Activated naive CD4-positive, alpha-beta T cell treated with anti-CD3 and anti-CD28 coated beads for 36 hours (primary cell): Measurements from ENCODE around the gene KCNJ3. TPM values are rescaled to one million over a fixed set of nuclear protein-coding genes. Genes with fewer than 3 reads are reported as not detected.
"Not testable (repeated sequence)": the region's sequence is repeated elsewhere in the genome, so short reads cannot be mapped to it uniquely, and the experiment has no call there.

Experiments used
- CTCF ChIA-PET: fragments of 350-600 bp; sonication (Branson Sonifier 250); formaldehyde crosslinking; loops from one replicate; lab custom pipeline; 2021; ENCODE audit warnings: antibody characterized with exemption; lab: Charles Lee
- DNase-seq: peaks from one replicate; pipeline ENCODE4 v3.0.0-alpha.2; 2020
- H3K27ac Mint-ChIP-seq: one replicate; pipeline ENCODE4 v1.8.0; 2021; ENCODE audit warnings: mild to moderate bottlenecking, mixed read lengths
- H3K27me3 Mint-ChIP-seq: one replicate; pipeline ENCODE4 v1.8.0; 2021; ENCODE audit warnings: low read depth, mixed read lengths
- H3K36me3 Mint-ChIP-seq: one replicate; pipeline ENCODE4 v1.8.0; 2021; ENCODE audit warnings: low read depth, mixed read lengths
- H3K4me1 Mint-ChIP-seq: one replicate; pipeline ENCODE4 v1.8.0; 2021; ENCODE audit warnings: low read depth, mixed read lengths
- H3K4me3 Mint-ChIP-seq: one replicate; pipeline ENCODE4 v1.8.0; 2021; ENCODE audit warnings: mild to moderate bottlenecking, moderate library complexity, mixed read lengths
- H3K9me3 Mint-ChIP-seq: one replicate; pipeline ENCODE4 v1.8.0; 2021; ENCODE audit warnings: mixed read lengths
- intact Hi-C: fragments of 100-400 bp; cut with micrococcal nuclease; formaldehyde crosslinking; loops from one replicate; pipeline ENCODE4 v1.15.1; 2023
- total RNA-seq, 2 experiments: library from RNA; stranded (reverse); gene quantifications; one replicate each; pipeline ENCODE4 v1.2.3, GENCODE V29; 2021

KCNJ3 gene
- total RNA-seq, 2 experiments from 2014 or later, result not detected

GRCh38 chr2:154814856-154815255 lies 116.4 kb downstream of the KCNJ3 start:
- DNase-seq, result no peak
- CTCF ChIA-PET, result no interaction called here

GRCh38 chr2:154825358-154825757 lies 126.9 kb downstream of the KCNJ3 start:
- intact Hi-C loops, result no loop called here
- no peaks in the 10 kb centered on the region for H3K4me1 Mint-ChIP-seq
- H3K27ac Mint-ChIP-seq, result no peak overlapping the region
- H3K9me3 Mint-ChIP-seq, result no peaks in the 10 kb centered on the region
- no peaks in the 10 kb centered on the region for H3K27me3 Mint-ChIP-seq
- no peaks in the 10 kb centered on the region for H3K36me3 Mint-ChIP-seq
- CTCF ChIA-PET, result no interaction called here
- H3K4me3 Mint-ChIP-seq, result no peak overlapping the region
- no peak for DNase-seq

More at GRCh38 chr2:154814856-154815255, 116.4 kb downstream of the KCNJ3 start:
- H3K27me3 Mint-ChIP-seq, result no peaks in the 10 kb centered on the region
- no peaks in the 10 kb centered on the region for H3K36me3 Mint-ChIP-seq
- no peaks in the 10 kb centered on the region for H3K9me3 Mint-ChIP-seq
- no peaks in the 10 kb centered on the region for H3K4me1 Mint-ChIP-seq
- no peak overlapping the region for H3K4me3 Mint-ChIP-seq
- intact Hi-C loops, result no loop called here
- no peak overlapping the region for H3K27ac Mint-ChIP-seq

DNA sequence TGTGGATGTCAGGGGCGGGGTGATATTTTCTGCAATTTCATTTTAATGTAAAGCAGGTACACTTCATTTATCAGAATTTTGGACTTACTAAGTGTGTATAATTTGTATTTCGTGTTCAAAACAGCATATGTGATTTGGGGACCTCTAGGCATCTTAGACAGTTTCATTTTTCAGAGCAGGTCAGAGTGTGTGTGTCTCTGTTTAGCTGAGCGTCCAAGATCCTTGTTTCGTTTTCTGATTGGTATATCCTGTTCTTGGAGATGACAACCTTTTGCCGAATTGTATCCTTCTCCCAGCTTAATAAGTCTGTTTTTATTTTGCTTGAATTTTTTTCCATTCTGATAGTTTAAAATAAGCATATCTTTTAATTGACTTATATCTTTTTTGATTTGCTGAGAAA lies 128.3 kb downstream of the KCNJ3 start:
- no peak for DNase-seq
- Mint-ChIP-seq H3K4me1 (no peaks in the 10 kb centered on the region), H3K27me3 (no peaks in the 10 kb centered on the region), H3K27ac (no peak overlapping the region), H3K9me3 (no peaks in the 10 kb centered on the region), H3K36me3 (no peaks in the 10 kb centered on the region), H3K4me3 (no peak overlapping the region)
- CTCF ChIA-PET, result no interaction called here
- intact Hi-C loops, result no loop called here

- Mint-ChIP-seq H3K4me1 (no peaks in the 10 kb centered on the region), H3K9me3 (no peaks in the 10 kb centered on the region), H3K36me3 (no peaks in the 10 kb centered on the region), H3K27ac (no peak overlapping the region), H3K4me3 (no peak overlapping the region), H3K27me3 (no peaks in the 10 kb centered on the region)
- CTCF ChIA-PET, result no interaction called here
- DNase-seq, result no peak
- intact Hi-C loops, result no loop called here
These were observed 128.8 kb downstream of the KCNJ3 start for GRCh38 chr2:154827286-154827685.

- CTCF ChIA-PET, result no interaction called here
- DNase-seq, result no peak
- Mint-ChIP-seq H3K27ac (no peak overlapping the region), H3K36me3 (no peaks in the 10 kb centered on the region), H3K4me3 (no peak overlapping the region), H3K4me1 (no peaks in the 10 kb centered on the region), H3K9me3 (no peaks in the 10 kb centered on the region), H3K27me3 (no peaks in the 10 kb centered on the region)
- intact Hi-C loops, result no loop called here
These were observed 134.2 kb downstream of the KCNJ3 start for GRCh38 chr2:154832711-154833110.

- Mint-ChIP-seq H3K27me3 (no peaks in the 10 kb centered on the region), H3K27ac (no peak overlapping the region)
- intact Hi-C loops, result no loop called here
These were observed 138.1 kb downstream of the KCNJ3 start for GRCh38 chr2:154836632-154837031.

GRCh38 chr2:154837035-154837434 lies 138.5 kb downstream of the KCNJ3 start:
- Mint-ChIP-seq H3K27ac (no peak overlapping the region), H3K4me3 (no peak overlapping the region), H3K27me3 (no peaks in the 10 kb centered on the region), H3K9me3 (peaks cover 8% of the 10 kb centered on the region), H3K4me1 (no peaks in the 10 kb centered on the region), H3K36me3 (no peaks in the 10 kb centered on the region)
- DNase-seq, result no peak
- CTCF ChIA-PET, result no interaction called here
- intact Hi-C loops, result no loop called here

More at GRCh38 chr2:154836632-154837031, 138.1 kb downstream of the KCNJ3 start:
- no peak for DNase-seq
- Mint-ChIP-seq H3K36me3 (no peaks in the 10 kb centered on the region), H3K4me1 (no peaks in the 10 kb centered on the region), H3K4me3 (no peak overlapping the region), H3K9me3 (peaks cover 5% of the 10 kb centered on the region)
- CTCF ChIA-PET, result no interaction called here

DNA sequence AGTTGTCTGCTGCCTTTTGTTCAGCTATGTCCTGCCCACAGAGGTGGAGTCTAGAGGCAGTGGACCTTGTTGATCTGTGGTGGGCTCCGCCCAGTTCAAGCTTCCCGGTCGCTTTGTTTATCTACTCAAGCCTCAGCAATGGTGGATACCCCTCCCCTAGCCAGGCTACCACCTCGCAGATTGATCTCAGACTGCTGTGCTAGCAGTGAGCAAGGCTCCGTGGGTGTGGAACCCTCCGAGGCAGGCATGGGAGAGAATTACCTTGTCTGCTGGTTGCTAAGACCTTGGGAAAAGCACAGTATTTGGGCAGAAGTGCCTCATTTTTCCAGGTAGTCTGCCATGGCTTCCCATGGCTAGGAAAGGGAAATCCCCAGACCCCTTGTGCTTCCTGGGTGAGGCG lies 146.0 kb downstream of the KCNJ3 start:
- H3K27me3 Mint-ChIP-seq, result no peaks in the 10 kb centered on the region
- H3K36me3 Mint-ChIP-seq, result no peaks in the 10 kb centered on the region
- no peaks in the 10 kb centered on the region for H3K4me1 Mint-ChIP-seq
- H3K4me3 Mint-ChIP-seq, result no peak overlapping the region
- DNase-seq, result no peak
- intact Hi-C loops, result no loop called here
- H3K27ac Mint-ChIP-seq, result no peak overlapping the region
- CTCF ChIA-PET, result no interaction called here
- peaks cover 10% of the 10 kb centered on the region for H3K9me3 Mint-ChIP-seq

GRCh38 chr2:154846842-154847241 lies 148.3 kb downstream of the KCNJ3 start:
- no peaks in the 10 kb centered on the region for H3K4me1 Mint-ChIP-seq
- no peak for DNase-seq
- intact Hi-C loops, result no loop called here
- CTCF ChIA-PET, result no interaction called here
- H3K36me3 Mint-ChIP-seq, result no peaks in the 10 kb centered on the region
- H3K27me3 Mint-ChIP-seq, result no peaks in the 10 kb centered on the region
- H3K4me3 Mint-ChIP-seq, result no peak overlapping the region
- peaks cover 4% of the 10 kb centered on the region for H3K9me3 Mint-ChIP-seq
- H3K27ac Mint-ChIP-seq, result no peak overlapping the region

DNA sequence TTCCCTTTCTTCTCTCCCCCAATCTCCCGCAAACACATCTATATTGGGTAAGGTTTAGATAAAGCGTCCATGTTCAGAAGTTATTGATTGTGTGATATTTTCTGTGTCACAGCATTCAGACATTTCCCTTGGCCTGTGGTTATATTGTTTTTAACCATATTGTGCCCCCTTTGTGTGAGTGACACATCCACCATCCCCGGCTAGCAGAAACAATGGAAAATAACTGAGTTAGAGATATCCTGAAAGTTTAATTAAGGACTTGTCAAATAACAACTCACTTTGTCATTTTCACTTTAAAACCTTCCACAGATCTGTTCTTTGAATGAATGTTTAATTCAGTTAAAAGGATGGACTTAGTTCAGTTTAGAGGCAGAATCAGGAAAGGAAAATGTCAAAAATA lies 151.0 kb downstream of the KCNJ3 start:
- CTCF ChIA-PET, result no interaction called here
- intact Hi-C loops, result no loop called here
- no peak for DNase-seq
- Mint-ChIP-seq H3K36me3 (no peaks in the 10 kb centered on the region), H3K9me3 (no peaks in the 10 kb centered on the region), H3K27ac (no peak overlapping the region), H3K4me1 (no peaks in the 10 kb centered on the region), H3K27me3 (no peaks in the 10 kb centered on the region), H3K4me3 (no peak overlapping the region)

DNA sequence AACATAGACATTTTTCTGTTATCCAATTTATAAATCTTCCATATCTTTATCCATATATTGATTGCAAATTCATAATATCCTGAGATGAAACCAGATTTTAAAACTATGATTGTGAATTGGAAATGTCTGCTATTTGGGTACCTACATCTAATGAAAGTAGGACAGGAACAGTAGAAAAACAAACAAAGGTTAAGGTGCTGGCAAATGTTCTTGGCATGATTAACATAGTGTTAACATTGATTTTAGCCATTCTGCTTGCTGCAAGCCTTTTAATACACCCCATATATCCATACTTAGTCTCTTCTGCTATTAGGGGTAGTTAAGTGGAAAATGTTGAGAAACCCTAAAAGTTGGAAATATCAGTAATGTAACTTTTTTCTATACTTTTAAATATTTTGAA lies 152.0 kb downstream of the KCNJ3 start:
- DNase-seq, result no peak
- CTCF ChIA-PET, result no interaction called here
- Mint-ChIP-seq H3K27ac (no peak overlapping the region), H3K36me3 (no peaks in the 10 kb centered on the region), H3K9me3 (no peaks in the 10 kb centered on the region), H3K4me3 (no peak overlapping the region), H3K27me3 (no peaks in the 10 kb centered on the region), H3K4me1 (no peaks in the 10 kb centered on the region)
- intact Hi-C loops, result no loop called here

DNA sequence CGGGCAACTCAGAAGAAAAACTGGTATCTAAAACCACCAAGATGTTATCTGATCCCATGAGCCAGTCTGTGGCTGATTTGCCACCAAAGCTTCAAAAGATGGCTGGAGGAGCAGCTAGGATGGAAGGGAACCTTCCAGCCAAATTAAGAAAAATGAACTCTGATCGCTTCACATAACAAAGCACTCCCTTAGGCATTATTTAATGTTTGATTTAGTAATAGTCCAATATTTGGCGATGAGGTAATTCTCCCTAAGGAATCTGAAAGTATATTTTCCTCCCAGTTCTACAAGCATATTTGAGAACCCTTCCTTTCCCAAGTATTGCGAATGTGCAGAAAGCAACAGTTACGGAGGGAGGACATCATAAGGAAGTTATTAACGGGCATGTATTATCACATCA lies 156.6 kb downstream of the KCNJ3 start:
- Mint-ChIP-seq H3K27me3 (no peaks in the 10 kb centered on the region), H3K4me3 (no peak overlapping the region), H3K36me3 (no peaks in the 10 kb centered on the region), H3K27ac (no peak overlapping the region), H3K9me3 (no peaks in the 10 kb centered on the region), H3K4me1 (no peaks in the 10 kb centered on the region)
- intact Hi-C loops, result no loop called here
- no peak for DNase-seq
- CTCF ChIA-PET, result no interaction called here

- CTCF ChIA-PET, DNase-seq, H3K27me3 Mint-ChIP-seq, H3K9me3 Mint-ChIP-seq, intact Hi-C loops, H3K4me3 Mint-ChIP-seq, H3K27ac Mint-ChIP-seq, H3K4me1 Mint-ChIP-seq, H3K36me3 Mint-ChIP-seq: not testable (repeated sequence)
These were observed 168.7 kb downstream of the KCNJ3 start for GRCh38 chr2:154867151-154867550.

GRCh38 chr2:154875999-154876398 lies 177.5 kb downstream of the KCNJ3 start:
- CTCF ChIA-PET, result no interaction called here
- Mint-ChIP-seq H3K27ac (no peak overlapping the region), H3K36me3 (no peaks in the 10 kb centered on the region), H3K4me3 (no peak overlapping the region), H3K27me3 (no peaks in the 10 kb centered on the region), H3K9me3 (no peaks in the 10 kb centered on the region), H3K4me1 (no peaks in the 10 kb centered on the region)
- no peak for DNase-seq
- intact Hi-C loops, result no loop called here
